H9 (cell line): ENCODE measurements around the gene IQGAP2. TPM values are rescaled to one million over a fixed set of nuclear protein-coding genes. Genes with fewer than 3 reads are reported as not detected.

Source experiments
- DNase-seq: peaks from one replicate; pipeline ENCODE4 v3.0.0-alpha.2; 2017
- H2AFZ ChIP-seq: one replicate; pipeline ENCODE4 v1.6.1; 2013; ENCODE audit warnings: mild to moderate bottlenecking, low read length, control low read depth, moderate library complexity
- H2AK5ac ChIP-seq: 2 replicates; pipeline ENCODE4 v1.6.1; 2013; ENCODE audit warnings: low read length, control low read depth, mixed read lengths; ENCODE audit not compliant: insufficient read length
- H2BK120ac ChIP-seq: one replicate; pipeline ENCODE4 v1.6.1; 2013; ENCODE audit warnings: low read depth, mild to moderate bottlenecking, low read length, control low read depth, inconsistent platforms; ENCODE audit not compliant: poor library complexity, severe bottlenecking
- H2BK12ac ChIP-seq: 2 replicates; pipeline ENCODE4 v1.6.1; 2013; ENCODE audit warnings: low read length, control low read depth, mixed read lengths, low read depth; ENCODE audit not compliant: insufficient read length
- H2BK15ac ChIP-seq: 2 replicates; pipeline ENCODE4 v1.6.1; 2013; ENCODE audit warnings: low read depth, low read length, control low read depth
- H2BK20ac ChIP-seq: one replicate; pipeline ENCODE4 v1.6.1; 2013; ENCODE audit warnings: low read depth, mild to moderate bottlenecking, low read length, control low read depth, inconsistent platforms; ENCODE audit not compliant: poor library complexity, severe bottlenecking
- H2BK5ac ChIP-seq: 2 replicates; pipeline ENCODE4 v1.6.1; 2013; ENCODE audit warnings: low read length, control low read depth, mixed read lengths; ENCODE audit not compliant: insufficient read length
- H3K14ac ChIP-seq: 2 replicates; pipeline ENCODE4 v1.6.1; 2013; ENCODE audit warnings: low read length, control low read depth; ENCODE audit not compliant: insufficient read depth
- H3K18ac ChIP-seq: 2 replicates; pipeline ENCODE4 v1.6.1; 2013; ENCODE audit warnings: low read depth, mild to moderate bottlenecking, mixed read lengths, low read length, control low read depth; ENCODE audit not compliant: insufficient read length
- H3K23ac ChIP-seq: 2 replicates; pipeline ENCODE4 v1.6.1; 2013; ENCODE audit warnings: low read length, control low read depth, mixed read lengths, low read depth; ENCODE audit not compliant: insufficient read length
- H3K23me2 ChIP-seq: 2 replicates; pipeline ENCODE4 v1.6.1; 2013; ENCODE audit warnings: low read depth, mild to moderate bottlenecking, mixed read lengths, low read length, control low read depth; ENCODE audit not compliant: insufficient read length, poor library complexity, severe bottlenecking
- H3K27ac ChIP-seq: 2 replicates; pipeline ENCODE4 v1.5.1; 2013; ENCODE audit warnings: low read length, control low read depth, mixed read lengths, low read depth; ENCODE audit not compliant: insufficient read length
- H3K27me3 ChIP-seq: 2 replicates; pipeline ENCODE4 v1.6.1; 2013; ENCODE audit warnings: low read length, control low read depth, inconsistent platforms; ENCODE audit not compliant: insufficient read depth
- H3K4ac ChIP-seq: 2 replicates; pipeline ENCODE4 v1.6.1; 2013; ENCODE audit warnings: low read depth, mild to moderate bottlenecking, control low read depth, inconsistent platforms, low read length, moderate library complexity
- H3K4me1 ChIP-seq: 2 replicates; pipeline ENCODE4 v1.6.1; 2013; ENCODE audit warnings: low read length, control low read depth, inconsistent platforms; ENCODE audit not compliant: insufficient read depth
- H3K4me2 ChIP-seq: 2 replicates; pipeline ENCODE4 v1.6.1; 2013; ENCODE audit warnings: low read length, control low read depth, mixed read lengths; ENCODE audit not compliant: insufficient read length, insufficient read depth
- H3K56ac ChIP-seq: 2 replicates; pipeline ENCODE4 v1.6.1; 2013; ENCODE audit warnings: low read depth, mild to moderate bottlenecking, mixed read lengths, low read length, control low read depth; ENCODE audit not compliant: insufficient read length
- H3K79me1 ChIP-seq: 2 replicates; pipeline ENCODE4 v1.6.1; 2013; ENCODE audit warnings: low read depth, mild to moderate bottlenecking, moderate library complexity, low read length, control low read depth, inconsistent platforms; ENCODE audit not compliant: insufficient read depth, poor library complexity, severe bottlenecking
- H3K79me2 ChIP-seq: 2 replicates; pipeline ENCODE4 v1.6.1; 2013; ENCODE audit warnings: low read length, control low read depth, inconsistent platforms; ENCODE audit not compliant: insufficient read depth
- H3K9ac ChIP-seq: 2 replicates; pipeline ENCODE4 v1.6.1; 2013; ENCODE audit warnings: low read length, control low read depth, mixed read lengths; ENCODE audit not compliant: insufficient read length; ENCODE audit errors: extremely low read depth
- H3K9me3 ChIP-seq: one replicate; pipeline ENCODE4 v1.6.1; 2013; ENCODE audit warnings: low read depth, low read length, inconsistent platforms; ENCODE audit not compliant: control insufficient read depth
- H3T11ph ChIP-seq: one replicate; pipeline ENCODE4 v1.6.1; 2013; ENCODE audit warnings: mild to moderate bottlenecking, low read length, control low read depth, inconsistent platforms
- H4K20me1 ChIP-seq: one replicate; pipeline ENCODE4 v1.6.1; 2013; ENCODE audit not compliant: control insufficient read depth, insufficient read length, insufficient read depth
- H4K5ac ChIP-seq: 2 replicates; pipeline ENCODE4 v1.6.1; 2013; ENCODE audit warnings: low read depth, mild to moderate bottlenecking, mixed read lengths, low read length, control low read depth; ENCODE audit not compliant: insufficient read length
- H4K8ac ChIP-seq: replicated peaks from 2 replicates; pipeline ENCODE4 v1.6.1; 2013; ENCODE audit warnings: low read length, control low read depth, mixed read lengths, low read depth; ENCODE audit not compliant: insufficient read length
- H4K91ac ChIP-seq: 2 replicates; pipeline ENCODE4 v1.6.1; 2013; ENCODE audit warnings: low read depth, mild to moderate bottlenecking, moderate library complexity, mixed read lengths, low read length, control low read depth; ENCODE audit not compliant: insufficient read length
- H3K27ac Mint-ChIP-seq, 3 experiments: 2 replicates in 2 of 3; 3 replicates in 1 of 3; pipeline ENCODE4 v1.8.0; 2020 to 2021; ENCODE audit warnings: mixed read lengths in 3 of 3, mild to moderate bottlenecking in 1 of 3, moderate library complexity in 1 of 3
- H3K27me3 Mint-ChIP-seq: 2 replicates; pipeline ENCODE4 v1.8.0; 2021; ENCODE audit warnings: low read depth, mild to moderate bottlenecking, moderate library complexity, mixed read lengths
- H3K36me3 Mint-ChIP-seq, 3 experiments: 2 replicates in 2 of 3; 3 replicates in 1 of 3; pipeline ENCODE4 v1.8.0; 2020 to 2021; ENCODE audit warnings: low read depth in 3 of 3, mixed read lengths in 3 of 3; ENCODE audit not compliant: insufficient read depth in 1 of 3
- H3K4me1 Mint-ChIP-seq, 2 experiments: 2 replicates each; pipeline ENCODE4 v1.8.0; 2020; ENCODE audit warnings: mixed read lengths in 2 of 2
- H3K4me3 Mint-ChIP-seq, 2 experiments: 2 replicates in 1 of 2; 3 replicates in 1 of 2; pipeline ENCODE4 v1.8.0; 2020 to 2021; ENCODE audit warnings: mild to moderate bottlenecking in 2 of 2, mixed read lengths in 2 of 2, moderate library complexity in 1 of 2
- H3K9me3 Mint-ChIP-seq, 2 experiments: 2 replicates in 1 of 2; 3 replicates in 1 of 2; pipeline ENCODE4 v1.8.0; 2020; ENCODE audit warnings: mild to moderate bottlenecking in 2 of 2, mixed read lengths in 2 of 2, moderate library complexity in 1 of 2
- CTCF ChIP-seq: fragments of 200-600 bp; sonication (generic); conservative IDR thresholded peaks from 3 replicates; pipeline ENCODE4 v1.8.0; 2021; ENCODE audit warnings: antibody characterized with exemption, mild to moderate bottlenecking
- WGBS: extraction: QIAGEN DNeasy Blood & Tissue Kit; methylation state at CpG from one replicate; pipeline ENCODE4 v1.1.7; 2013; ENCODE audit warnings: missing lambda C conversion rate, low lambda C conversion rate, mixed read lengths; ENCODE audit not compliant: insufficient read length; ENCODE audit errors: extremely low coverage; 5-methylcytosine and 5-hydroxymethylcytosine counted together
- total RNA-seq: library from RNA; stranded (reverse); gene quantifications from 2 replicates; pipeline ENCODE4 v1.2.1, GENCODE V29; 2021

IQGAP2 gene
- total RNA-seq, 1 experiment from 2014 or later, result 22.5 TPM

GRCh38 chr5:76379855-76380254 lies 23.2 kb upstream of the IQGAP2 start:
- H4K20me1 ChIP-seq, result no peaks in the 10 kb centered on the region
- H2BK5ac ChIP-seq, result no peak overlapping the region
- no peak overlapping the region for H3K56ac ChIP-seq
- no peak overlapping the region for H3K18ac ChIP-seq
- no peak overlapping the region for H3K4me3 Mint-ChIP-seq
- H3K9ac ChIP-seq, result no peak overlapping the region
- H3K79me2 ChIP-seq, result no peaks in the 10 kb centered on the region
- no peak overlapping the region for H2BK15ac ChIP-seq
- no peaks in the 10 kb centered on the region for H3K9me3 ChIP-seq
- H3K4me1 ChIP-seq, result peaks cover 4% of the 10 kb centered on the region; the same call in 1 of the 2 replicates
- no peaks in the 10 kb centered on the region for H3K27me3 ChIP-seq
- H3K27ac ChIP-seq, result no peak overlapping the region
- no peak overlapping the region for H4K8ac ChIP-seq
- no peak overlapping the region for H3K27ac Mint-ChIP-seq
- WGBS, result no CpG with 5 or more reads among the region's 1 CpG
- H2BK20ac ChIP-seq, result no peak overlapping the region
- no peak overlapping the region for H2AFZ ChIP-seq
- H3T11ph ChIP-seq, result no peak overlapping the region
- H3K14ac ChIP-seq, result no peak overlapping the region
- no peaks in the 10 kb centered on the region for H3K27me3 Mint-ChIP-seq
- peaks cover 6 to 9% of the 10 kb centered on the region in 2 experiments for H3K4me1 Mint-ChIP-seq
- no peak overlapping the region for H2BK12ac ChIP-seq
- no peak for DNase-seq
- no peaks in the 10 kb centered on the region; a peak in 1 of 7 replicates for H3K36me3 Mint-ChIP-seq
- no peaks in the 10 kb centered on the region for H3K23me2 ChIP-seq
- no peaks in the 10 kb centered on the region for H3K9me3 Mint-ChIP-seq
- H2AK5ac ChIP-seq, result no peak overlapping the region
- H2BK120ac ChIP-seq, result no peak overlapping the region
- no peaks in the 10 kb centered on the region for H3K79me1 ChIP-seq
- no peak overlapping the region for H4K5ac ChIP-seq
- no peak overlapping the region for H4K91ac ChIP-seq
- no peak for TF ChIP-seq CTCF
- H3K4ac ChIP-seq, result no peak overlapping the region
- H3K4me2 ChIP-seq, result no peak overlapping the region
- H3K23ac ChIP-seq, result no peak overlapping the region
